SU-DHL-6 (cell line): ENCODE data around the gene GRIK3.

Experiments used
- CTCF ChIP-seq: fragments of 200-600 bp; sonication (generic); IDR thresholded peaks from one replicate; pipeline ENCODE4 v1.5.1; 2017; ENCODE audit warnings: antibody characterized with exemption, mild to moderate bottlenecking, low read length, moderate library complexity; ENCODE audit not compliant: insufficient read depth, poor library complexity, severe bottlenecking
- EZH2phosphoT487 ChIP-seq: fragments of 200-600 bp; sonication (generic), shearing (Covaris generic); conservative IDR thresholded peaks from 2 replicates; pipeline ENCODE4 v1.6.1; 2018; ENCODE audit warnings: mild to moderate bottlenecking, antibody characterized with exemption, low read length, moderate library complexity, mixed read lengths

GRCh38 chr1:36763771-36764170 lies 270.5 kb downstream of the GRIK3 start:
- TF ChIP-seq CTCF (no peak), EZH2phosphoT487 (no peak)
